ENCODE measurements around the gene NPC1. TPM values are rescaled to one million over a fixed set of nuclear protein-coding genes. Genes with fewer than 3 reads are reported as not detected.

Gene NPC1
- total RNA-seq, 1 experiment from 2014 or later = 38.3 TPM

DNA sequence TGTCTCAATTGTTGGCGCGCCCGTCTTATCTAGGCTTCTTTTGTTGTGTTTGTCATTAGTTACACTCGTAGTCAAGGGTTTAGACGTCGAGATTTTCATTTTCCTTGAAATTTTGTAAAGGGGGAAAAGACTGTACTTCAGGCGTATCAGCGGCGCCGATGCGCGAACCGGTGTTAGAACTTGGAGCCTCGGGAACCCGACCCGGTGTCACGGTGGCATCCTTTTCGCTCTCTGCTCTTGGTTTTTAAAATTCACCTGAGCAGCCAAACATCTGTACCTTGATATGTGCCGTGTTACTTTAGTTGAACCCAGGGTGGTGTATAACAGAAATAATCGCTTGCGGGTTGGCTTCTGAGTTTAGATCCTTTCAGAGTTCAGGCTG lies 82.4 kb downstream of the NPC1 start (continued):
- TF ChIP-seq, protein P1, sequence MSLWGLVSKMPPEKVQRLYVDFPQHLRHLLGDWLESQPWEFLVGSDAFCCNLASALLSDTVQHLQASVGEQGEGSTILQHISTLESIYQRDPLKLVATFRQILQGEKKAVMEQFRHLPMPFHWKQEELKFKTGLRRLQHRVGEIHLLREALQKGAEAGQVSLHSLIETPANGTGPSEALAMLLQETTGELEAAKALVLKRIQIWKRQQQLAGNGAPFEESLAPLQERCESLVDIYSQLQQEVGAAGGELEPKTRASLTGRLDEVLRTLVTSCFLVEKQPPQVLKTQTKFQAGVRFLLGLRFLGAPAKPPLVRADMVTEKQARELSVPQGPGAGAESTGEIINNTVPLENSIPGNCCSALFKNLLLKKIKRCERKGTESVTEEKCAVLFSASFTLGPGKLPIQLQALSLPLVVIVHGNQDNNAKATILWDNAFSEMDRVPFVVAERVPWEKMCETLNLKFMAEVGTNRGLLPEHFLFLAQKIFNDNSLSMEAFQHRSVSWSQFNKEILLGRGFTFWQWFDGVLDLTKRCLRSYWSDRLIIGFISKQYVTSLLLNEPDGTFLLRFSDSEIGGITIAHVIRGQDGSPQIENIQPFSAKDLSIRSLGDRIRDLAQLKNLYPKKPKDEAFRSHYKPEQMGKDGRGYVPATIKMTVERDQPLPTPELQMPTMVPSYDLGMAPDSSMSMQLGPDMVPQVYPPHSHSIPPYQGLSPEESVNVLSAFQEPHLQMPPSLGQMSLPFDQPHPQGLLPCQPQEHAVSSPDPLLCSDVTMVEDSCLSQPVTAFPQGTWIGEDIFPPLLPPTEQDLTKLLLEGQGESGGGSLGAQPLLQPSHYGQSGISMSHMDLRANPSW (CRISPR knock-in tag; conservative IDR thresholded peaks at IDR 0.05; ENCODE audit: low read depth) = no peak
- no peak for TF ChIP-seq TCF7 (CRISPR knock-in tag; IDR thresholded peaks at IDR 0.05; ENCODE audit: low read depth)
- TF ChIP-seq FOXP1 (CRISPR knock-in tag; IDR thresholded peaks at IDR 0.05; ENCODE audit: borderline replicate concordance) = no peak
- TF ChIP-seq, protein P2, sequence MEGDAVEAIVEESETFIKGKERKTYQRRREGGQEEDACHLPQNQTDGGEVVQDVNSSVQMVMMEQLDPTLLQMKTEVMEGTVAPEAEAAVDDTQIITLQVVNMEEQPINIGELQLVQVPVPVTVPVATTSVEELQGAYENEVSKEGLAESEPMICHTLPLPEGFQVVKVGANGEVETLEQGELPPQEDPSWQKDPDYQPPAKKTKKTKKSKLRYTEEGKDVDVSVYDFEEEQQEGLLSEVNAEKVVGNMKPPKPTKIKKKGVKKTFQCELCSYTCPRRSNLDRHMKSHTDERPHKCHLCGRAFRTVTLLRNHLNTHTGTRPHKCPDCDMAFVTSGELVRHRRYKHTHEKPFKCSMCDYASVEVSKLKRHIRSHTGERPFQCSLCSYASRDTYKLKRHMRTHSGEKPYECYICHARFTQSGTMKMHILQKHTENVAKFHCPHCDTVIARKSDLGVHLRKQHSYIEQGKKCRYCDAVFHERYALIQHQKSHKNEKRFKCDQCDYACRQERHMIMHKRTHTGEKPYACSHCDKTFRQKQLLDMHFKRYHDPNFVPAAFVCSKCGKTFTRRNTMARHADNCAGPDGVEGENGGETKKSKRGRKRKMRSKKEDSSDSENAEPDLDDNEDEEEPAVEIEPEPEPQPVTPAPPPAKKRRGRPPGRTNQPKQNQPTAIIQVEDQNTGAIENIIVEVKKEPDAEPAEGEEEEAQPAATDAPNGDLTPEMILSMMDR (IDR thresholded peaks at IDR 0.05) = no peak
- TF ChIP-seq ESRRA (CRISPR knock-in tag; IDR thresholded peaks at IDR 0.05; ENCODE audit: borderline replicate concordance) = no peak

DNA sequence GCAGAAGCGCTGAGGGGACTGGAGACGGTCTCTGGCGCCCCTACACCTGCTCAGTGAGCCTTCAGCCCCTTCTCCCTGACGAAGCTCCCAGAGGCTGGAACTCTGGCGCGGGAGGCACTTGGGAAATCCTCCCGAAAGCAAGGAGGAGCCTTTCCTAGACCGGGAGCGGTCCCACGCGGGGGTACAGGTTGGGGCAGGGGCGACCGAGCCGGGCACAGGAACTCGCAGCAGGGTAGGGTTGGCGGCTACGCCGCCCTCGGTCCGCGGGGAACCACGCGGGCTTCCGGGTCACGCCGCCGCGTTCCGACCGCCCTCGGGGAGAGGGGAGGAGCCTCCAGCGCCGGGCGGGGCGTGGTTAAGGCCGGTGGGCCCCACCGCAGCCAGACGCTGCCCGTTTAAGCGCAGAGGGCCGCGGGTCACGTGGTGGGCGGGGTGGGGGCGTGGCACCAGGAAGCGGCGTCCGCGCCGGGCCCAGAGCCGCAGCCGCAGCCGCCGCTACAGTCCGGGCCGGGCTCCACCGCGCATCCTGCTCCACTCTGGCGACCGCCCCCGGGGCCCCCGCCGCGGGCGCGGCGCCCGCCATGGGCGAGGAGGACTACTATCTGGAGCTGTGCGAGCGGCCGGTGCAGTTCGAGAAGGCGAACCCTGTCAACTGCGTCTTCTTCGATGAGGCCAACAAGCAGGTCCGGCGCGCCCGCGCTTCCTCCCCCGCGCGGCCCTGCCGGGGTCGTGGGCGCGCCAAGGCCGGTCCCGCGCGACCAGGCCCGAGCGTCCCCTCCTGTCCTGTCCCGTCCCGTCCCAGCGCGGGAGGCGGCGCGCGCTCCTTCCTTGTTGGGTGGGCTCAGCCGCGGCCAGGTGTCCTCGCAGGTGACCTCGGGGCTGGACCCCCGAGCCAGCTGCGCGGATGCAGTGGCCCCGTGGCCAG lies 83.0 kb downstream of the NPC1 start, which contains the start of gene RMC1:
RMC1 (plus strand) TSS at position 474 of the 925 bp plus-strand sequence; CDS start at position 582, 108 bp downstream.
- Mint-ChIP-seq H3K27me3 (ENCODE audit: low read depth) (peaks cover 12% of the 10 kb centered on the region), H3K36me3 (peaks cover 3% of the 10 kb centered on the region; the same call in 1 of the 2 replicates), H3K9me3 (no peaks in the 10 kb centered on the region), H3K4me1 (peaks cover 21% of the 10 kb centered on the region), H3K27ac (peak within 1 kb of the TSS; percentile 82; the same call in 1 of the 2 replicates), H3K4me3 (peak within 1 kb of the TSS; percentile 96)
- CTCF ChIA-PET = interaction anchor here (0.6 to 1.1 kb wide), 5 partner anchors 9 to 216 kb away, joined by 3 to 7 read pairs (median 3); no protein-coding TSS in a partner anchor
- ATAC-seq (peak; percentile 81), DNase-seq (ENCODE audit: low spot score) (peak; percentile 96)
- POLR2A ChIA-PET = no interaction called here
- TF ChIP-seq FOXK1 (CRISPR knock-in tag; IDR thresholded peaks at IDR 0.05) (peak; percentile 56; the same call in 1 of the 2 replicates), ZNF317 (CRISPR knock-in tag; IDR thresholded peaks at IDR 0.05; ENCODE audit: borderline replicate concordance, low read depth) (0 out of 2 replicates have a peak, but pooled peaks have one; percentile 31), NR2C2 (CRISPR knock-in tag; IDR thresholded peaks at IDR 0.05) (no peak), ZNF263 (CRISPR knock-in tag; IDR thresholded peaks at IDR 0.05; ENCODE audit: low read depth) (0 out of 2 replicates have a peak, but pooled peaks have one; percentile 40), TEAD4 (CRISPR knock-in tag; IDR thresholded peaks at IDR 0.05) (0 out of 2 replicates have a peak, but pooled peaks have one; percentile 20), ZNF671 (CRISPR knock-in tag; IDR thresholded peaks at IDR 0.05) (no peak), GABPB1 (CRISPR knock-in tag; IDR thresholded peaks at IDR 0.05) (peak; percentile 45; the same call in 1 of the 2 replicates), CREM (CRISPR knock-in tag; IDR thresholded peaks at IDR 0.05) (peak; percentile 75; the same call in 1 of the 2 replicates), SMAD3 (CRISPR knock-in tag; IDR thresholded peaks at IDR 0.05; ENCODE audit: borderline replicate concordance) (peak; percentile 85; the same call in 1 of the 2 replicates)
- TF ChIP-seq, protein P3, sequence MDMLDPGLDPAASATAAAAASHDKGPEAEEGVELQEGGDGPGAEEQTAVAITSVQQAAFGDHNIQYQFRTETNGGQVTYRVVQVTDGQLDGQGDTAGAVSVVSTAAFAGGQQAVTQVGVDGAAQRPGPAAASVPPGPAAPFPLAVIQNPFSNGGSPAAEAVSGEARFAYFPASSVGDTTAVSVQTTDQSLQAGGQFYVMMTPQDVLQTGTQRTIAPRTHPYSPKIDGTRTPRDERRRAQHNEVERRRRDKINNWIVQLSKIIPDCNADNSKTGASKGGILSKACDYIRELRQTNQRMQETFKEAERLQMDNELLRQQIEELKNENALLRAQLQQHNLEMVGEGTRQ (CRISPR knock-in tag; IDR thresholded peaks at IDR 0.05) = peak; percentile 99
- TF ChIP-seq, protein P4, sequence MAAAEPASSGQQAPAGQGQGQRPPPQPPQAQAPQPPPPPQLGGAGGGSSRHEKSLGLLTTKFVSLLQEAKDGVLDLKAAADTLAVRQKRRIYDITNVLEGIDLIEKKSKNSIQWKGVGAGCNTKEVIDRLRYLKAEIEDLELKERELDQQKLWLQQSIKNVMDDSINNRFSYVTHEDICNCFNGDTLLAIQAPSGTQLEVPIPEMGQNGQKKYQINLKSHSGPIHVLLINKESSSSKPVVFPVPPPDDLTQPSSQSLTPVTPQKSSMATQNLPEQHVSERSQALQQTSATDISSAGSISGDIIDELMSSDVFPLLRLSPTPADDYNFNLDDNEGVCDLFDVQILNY (CRISPR knock-in tag; IDR thresholded peaks at IDR 0.05) = peak; percentile 24; the same call in 1 of the 2 replicates
- TF ChIP-seq, protein P5, sequence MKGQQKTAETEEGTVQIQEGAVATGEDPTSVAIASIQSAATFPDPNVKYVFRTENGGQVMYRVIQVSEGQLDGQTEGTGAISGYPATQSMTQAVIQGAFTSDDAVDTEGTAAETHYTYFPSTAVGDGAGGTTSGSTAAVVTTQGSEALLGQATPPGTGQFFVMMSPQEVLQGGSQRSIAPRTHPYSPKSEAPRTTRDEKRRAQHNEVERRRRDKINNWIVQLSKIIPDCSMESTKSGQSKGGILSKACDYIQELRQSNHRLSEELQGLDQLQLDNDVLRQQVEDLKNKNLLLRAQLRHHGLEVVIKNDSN (CRISPR knock-in tag; IDR thresholded peaks at IDR 0.05) = peak; percentile 97
- TF ChIP-seq, protein P6, sequence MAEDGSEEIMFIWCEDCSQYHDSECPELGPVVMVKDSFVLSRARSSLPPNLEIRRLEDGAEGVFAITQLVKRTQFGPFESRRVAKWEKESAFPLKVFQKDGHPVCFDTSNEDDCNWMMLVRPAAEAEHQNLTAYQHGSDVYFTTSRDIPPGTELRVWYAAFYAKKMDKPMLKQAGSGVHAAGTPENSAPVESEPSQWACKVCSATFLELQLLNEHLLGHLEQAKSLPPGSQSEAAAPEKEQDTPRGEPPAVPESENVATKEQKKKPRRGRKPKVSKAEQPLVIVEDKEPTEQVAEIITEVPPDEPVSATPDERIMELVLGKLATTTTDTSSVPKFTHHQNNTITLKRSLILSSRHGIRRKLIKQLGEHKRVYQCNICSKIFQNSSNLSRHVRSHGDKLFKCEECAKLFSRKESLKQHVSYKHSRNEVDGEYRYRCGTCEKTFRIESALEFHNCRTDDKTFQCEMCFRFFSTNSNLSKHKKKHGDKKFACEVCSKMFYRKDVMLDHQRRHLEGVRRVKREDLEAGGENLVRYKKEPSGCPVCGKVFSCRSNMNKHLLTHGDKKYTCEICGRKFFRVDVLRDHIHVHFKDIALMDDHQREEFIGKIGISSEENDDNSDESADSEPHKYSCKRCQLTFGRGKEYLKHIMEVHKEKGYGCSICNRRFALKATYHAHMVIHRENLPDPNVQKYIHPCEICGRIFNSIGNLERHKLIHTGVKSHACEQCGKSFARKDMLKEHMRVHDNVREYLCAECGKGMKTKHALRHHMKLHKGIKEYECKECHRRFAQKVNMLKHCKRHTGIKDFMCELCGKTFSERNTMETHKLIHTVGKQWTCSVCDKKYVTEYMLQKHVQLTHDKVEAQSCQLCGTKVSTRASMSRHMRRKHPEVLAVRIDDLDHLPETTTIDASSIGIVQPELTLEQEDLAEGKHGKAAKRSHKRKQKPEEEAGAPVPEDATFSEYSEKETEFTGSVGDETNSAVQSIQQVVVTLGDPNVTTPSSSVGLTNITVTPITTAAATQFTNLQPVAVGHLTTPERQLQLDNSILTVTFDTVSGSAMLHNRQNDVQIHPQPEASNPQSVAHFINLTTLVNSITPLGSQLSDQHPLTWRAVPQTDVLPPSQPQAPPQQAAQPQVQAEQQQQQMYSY (CRISPR knock-in tag; IDR thresholded peaks at IDR 0.05) = peak; percentile 5; the same call in 1 of the 2 replicates
- TF ChIP-seq, protein P7, sequence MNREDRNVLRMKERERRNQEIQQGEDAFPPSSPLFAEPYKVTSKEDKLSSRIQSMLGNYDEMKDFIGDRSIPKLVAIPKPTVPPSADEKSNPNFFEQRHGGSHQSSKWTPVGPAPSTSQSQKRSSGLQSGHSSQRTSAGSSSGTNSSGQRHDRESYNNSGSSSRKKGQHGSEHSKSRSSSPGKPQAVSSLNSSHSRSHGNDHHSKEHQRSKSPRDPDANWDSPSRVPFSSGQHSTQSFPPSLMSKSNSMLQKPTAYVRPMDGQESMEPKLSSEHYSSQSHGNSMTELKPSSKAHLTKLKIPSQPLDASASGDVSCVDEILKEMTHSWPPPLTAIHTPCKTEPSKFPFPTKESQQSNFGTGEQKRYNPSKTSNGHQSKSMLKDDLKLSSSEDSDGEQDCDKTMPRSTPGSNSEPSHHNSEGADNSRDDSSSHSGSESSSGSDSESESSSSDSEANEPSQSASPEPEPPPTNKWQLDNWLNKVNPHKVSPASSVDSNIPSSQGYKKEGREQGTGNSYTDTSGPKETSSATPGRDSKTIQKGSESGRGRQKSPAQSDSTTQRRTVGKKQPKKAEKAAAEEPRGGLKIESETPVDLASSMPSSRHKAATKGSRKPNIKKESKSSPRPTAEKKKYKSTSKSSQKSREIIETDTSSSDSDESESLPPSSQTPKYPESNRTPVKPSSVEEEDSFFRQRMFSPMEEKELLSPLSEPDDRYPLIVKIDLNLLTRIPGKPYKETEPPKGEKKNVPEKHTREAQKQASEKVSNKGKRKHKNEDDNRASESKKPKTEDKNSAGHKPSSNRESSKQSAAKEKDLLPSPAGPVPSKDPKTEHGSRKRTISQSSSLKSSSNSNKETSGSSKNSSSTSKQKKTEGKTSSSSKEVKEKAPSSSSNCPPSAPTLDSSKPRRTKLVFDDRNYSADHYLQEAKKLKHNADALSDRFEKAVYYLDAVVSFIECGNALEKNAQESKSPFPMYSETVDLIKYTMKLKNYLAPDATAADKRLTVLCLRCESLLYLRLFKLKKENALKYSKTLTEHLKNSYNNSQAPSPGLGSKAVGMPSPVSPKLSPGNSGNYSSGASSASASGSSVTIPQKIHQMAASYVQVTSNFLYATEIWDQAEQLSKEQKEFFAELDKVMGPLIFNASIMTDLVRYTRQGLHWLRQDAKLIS (CRISPR knock-in tag; IDR thresholded peaks at IDR 0.05; ENCODE audit: borderline replicate concordance) = no peak
